ENCODE measurements around the gene PTGES2.
"Not testable (repeated sequence)": the region's sequence is repeated elsewhere in the genome, so short reads cannot be mapped to it uniquely, and the experiment has no call there.

PTGES2 gene

DNA sequence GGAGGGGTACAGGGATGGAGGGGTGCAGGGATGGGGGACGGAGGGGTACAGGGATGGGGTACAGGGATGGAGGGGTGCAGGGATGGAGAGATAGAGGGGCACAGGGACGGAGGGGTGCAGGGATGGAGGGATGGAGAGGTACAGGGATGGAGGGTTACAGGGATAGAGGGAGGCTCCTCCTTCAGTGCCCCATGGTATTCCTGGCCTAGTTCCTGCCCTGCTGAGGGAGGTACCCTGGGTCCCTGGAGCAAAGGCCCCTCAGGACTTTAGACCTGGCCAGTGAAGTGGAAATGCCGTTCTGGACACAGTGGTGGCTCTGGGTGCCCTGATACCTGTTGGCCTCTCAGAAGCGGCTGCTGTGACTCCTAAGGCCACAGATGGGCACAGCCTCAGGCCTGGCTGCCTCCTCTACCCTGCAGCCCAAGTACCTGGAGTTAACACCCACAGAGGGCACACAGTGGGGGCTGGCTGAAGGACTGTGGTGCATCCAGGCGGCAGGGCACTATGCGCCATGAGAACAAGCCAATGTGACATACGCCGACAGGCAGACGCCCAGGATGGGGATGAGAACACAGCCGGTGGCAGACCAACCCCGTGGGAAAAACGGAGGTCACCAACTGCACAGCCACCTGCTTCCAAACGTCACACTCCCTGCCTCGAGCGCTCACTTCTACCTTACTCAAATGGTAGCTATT is 8.4 kb downstream of the PTGES2 start:
- DNase-seq: no peak

DNA sequence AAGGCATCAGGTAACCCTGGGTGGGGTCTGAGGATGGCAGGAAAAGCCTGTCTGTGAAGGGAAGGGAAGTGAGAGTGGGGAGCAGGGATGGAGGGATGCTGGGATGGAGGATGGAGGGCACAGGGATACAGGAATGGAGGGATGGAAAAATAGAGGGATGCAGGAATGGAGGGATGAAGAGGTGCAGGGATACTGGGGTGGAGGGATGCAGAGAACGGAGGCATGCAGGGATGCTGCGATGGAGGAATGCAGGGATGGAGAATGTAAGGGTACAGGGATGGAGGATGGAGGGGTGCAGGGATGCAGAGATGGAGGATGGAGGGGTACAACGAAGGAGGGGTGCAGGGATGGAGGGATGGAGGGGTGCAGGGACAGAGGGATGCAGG is 9.1 kb downstream of the PTGES2 start:
- DNase-seq: no peak

DNA sequence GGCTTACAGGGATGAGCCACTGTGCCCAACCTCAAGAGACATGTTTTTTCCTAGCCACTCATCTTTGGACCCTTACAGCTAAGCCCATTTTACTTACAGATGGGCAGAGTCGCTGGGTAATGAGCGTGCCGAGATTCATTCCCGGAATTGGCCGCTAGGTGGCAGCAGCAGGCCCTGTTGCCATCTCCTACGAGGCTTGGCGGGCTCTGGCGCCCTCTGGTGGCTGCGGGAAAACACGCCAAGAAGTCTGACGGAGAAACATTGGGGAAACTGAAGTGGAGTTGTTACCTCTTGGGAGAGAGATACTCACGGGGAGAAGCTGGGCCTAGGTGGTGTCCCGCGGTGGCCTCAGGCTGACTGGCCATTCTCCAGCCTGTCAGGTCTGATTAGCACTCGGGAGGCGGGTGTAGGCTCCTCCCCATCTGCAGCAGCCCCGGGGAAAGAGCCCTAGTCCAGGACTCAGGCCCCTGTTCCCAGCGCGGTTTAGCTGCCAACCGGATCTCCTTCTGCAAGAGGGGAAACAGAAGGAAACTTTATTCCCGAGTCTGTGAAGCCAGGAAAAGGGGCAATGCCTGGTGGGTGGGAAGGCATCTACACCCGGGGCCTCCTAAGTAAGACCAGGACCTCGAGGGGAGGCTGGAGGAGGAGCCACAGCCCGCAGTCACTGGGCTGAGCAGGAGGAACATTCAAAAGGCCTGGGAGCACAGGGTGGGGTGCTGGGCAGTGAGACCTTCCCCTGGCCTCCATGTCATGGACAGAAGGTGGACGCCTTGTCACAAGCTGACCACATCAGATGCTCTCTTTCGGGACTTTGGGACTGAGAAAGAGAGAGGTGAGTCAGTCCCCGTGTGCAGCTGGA is 9.7 kb downstream of the PTGES2 start:
- peak; percentile 41 for DNase-seq

DNA sequence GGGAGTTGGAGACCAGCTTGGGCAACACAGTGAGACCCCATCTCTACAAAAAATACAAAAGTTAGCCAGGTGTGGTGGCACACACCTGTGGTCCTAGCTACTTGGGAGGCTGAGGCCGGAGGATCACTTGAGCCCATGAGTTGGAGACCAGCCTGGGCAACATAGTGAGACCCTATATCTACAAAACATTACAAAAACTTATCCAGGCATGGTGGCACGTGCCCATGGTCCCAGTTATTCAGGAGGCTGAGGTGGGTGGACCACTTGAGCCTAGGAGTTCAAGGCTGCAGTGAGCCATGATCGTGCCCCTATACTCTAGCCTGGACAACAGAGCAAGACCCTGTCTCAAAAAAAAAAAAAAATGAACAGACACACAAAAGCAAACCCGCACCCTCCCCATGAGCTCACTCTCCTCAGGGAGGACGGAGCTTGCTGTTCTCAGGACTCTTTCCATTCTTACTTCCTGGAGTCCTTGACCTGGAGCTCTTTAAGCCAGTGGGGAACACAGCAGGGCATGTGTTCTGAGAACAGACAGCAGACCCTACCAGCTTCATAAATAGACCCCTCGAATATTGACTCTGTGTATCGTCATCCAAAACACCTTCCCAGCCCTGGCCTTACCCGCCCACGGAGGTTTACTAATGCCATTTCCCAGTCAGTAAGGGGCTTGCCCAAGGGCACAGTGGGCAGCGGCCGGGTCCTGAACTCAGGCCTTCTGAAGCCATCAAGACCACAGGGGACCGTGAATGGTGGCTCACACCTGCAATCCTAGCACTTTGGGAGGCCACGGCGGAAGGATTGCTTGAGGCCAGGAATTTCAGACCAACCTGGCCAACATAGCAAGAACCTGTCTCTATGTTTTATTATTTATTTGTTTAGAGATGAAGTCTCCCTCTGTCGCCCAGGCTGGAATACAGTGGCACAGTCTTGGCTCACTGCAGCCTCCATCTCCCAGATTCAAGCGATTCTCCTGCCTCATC is 11.1 kb downstream of the PTGES2 start:
- DNase-seq: no peak

DNA sequence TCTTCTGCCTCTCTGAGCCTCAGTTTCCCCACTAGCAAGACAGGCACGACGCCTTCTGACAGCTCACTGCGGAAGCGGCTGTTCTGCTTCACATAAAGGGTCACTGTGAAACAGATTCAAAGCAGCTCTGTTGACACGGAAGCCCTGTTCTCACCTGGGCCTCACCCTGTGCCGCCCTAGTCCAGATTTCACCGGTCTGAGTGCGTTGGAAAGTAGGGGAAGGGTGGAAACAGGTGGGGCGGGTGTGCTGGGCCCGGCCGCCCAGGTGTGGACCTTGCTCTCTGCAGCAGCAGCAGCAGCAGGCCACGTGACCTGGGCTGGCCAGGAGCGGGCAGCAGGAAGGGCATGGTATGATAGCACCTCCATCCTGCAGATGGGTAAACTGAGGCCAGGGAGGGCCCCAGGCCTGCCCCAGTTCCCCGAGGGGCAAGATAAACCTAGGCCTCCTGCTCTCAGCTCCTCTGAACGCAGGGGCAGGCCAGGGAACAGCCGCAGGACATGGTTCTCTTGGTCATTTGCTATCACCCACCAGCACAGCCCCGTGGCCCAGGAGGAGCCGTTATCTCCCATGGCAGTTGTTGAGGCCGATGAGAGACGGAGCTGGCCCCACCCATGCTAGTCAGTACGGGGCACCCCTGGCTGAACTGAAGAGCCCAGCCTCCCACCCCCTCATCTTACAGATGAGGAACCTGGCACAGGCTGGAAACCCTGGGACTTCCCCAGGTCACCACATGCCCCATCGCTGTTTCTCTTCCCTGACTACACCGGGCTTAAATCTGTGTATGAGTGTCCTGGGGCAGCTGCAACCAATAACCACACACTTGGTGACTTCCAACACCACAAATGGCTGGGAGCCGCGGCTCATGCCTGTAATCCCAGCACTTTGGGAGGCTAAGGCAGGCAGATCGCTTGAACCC is 12.1 kb downstream of the PTGES2 start:
- no peak for DNase-seq

DNA sequence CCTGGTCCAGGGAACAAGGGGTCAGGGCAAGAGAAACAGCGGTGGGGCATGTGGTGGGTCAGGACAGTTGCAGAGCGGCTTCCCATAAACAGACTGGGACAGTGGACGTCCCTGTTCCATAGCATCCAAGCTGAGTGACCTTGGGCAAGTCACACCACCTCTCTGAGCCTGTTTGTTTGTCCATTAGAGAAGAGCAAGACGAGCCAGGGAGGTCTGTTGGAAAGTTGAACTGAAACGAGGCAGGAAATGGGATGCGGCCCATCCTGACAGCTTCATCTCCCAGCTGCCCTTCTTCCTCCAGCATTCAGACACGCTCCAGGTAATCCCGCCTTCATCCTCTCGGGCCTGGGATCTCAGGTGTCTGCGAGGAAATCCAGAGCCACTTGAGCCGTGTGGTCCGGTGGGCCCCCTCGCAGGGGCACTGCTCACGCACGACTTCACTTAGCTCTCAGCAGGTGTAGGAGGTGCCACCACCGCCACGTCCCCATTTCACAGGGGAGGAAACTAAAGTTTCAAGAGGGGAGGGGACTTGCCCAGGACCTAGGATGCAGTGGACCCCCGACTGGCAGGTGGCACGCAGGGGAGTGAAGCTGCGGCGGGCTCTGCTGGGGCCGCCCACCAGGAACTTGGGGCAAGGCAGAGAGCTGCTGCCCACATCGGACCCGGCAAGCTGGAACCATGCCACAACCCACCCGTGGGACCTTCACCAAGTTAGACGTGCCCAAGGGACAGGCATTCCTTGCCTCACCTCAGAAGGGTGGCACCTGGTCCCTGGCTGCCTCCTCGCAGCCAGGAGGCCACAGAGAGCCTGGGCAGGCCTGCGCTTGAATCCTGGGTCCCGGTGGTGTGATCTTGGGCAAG is 13.0 kb downstream of the PTGES2 start:
- no peak for DNase-seq

DNA sequence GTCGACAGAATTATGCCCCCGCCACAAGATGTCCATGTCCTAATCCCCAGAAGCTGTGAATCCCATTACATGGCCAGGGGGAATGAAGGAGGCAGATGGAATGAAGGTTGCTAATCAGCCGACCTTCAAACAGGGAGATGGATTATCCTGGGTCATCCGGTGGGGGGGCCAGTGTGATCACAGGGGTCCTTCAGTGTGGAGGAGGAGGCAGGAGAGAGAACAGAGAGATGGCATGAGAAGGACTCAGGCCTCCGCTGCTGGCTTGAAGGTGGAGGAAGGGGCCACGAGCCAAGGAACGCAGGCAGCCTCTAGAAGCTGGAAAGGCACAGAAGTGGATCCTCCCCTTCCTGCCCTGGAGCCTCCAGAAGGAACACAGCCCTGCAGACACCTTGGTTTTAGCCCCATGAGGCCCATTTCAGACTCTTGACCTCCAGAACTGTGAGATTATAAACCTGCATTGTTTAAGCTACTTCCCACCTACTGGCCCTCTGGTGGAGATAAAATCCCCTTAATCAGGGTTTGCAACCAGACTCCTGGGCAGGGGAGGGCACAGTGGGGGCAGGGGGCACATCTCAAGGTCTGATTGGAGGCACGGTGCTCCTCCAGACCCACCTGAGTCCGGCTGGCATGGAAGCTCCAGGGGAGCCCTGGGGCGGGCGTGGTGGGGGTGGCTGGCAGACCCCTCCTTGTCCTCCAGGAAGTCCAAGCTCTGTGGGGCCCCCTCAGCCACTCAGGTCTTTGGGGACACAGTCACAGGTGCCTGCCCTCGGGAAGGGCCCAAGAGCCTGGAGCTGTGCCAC is 13.8 kb downstream of the PTGES2 start:
- no peak for DNase-seq

DNA sequence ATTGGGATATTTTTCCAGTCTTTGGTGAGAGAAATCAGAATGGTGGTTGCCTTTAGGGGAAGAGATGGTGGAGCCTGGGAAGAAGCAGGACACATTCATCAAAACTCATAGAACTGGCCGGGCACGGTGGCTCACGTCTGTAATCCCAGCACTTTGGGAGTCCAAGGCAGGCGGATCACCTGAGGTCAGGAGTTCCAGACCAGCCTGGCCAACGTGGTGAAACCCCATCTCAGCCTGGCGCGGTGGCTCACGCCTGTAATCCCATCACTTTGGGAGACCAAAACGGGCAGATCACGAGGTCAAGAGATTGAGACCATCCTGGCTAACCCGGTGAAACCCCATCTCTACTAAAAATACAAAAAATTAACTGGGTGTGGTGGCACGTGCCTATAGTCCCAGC is 15.8 kb downstream of the PTGES2 start:
- DNase-seq: not testable (repeated sequence)

DNA sequence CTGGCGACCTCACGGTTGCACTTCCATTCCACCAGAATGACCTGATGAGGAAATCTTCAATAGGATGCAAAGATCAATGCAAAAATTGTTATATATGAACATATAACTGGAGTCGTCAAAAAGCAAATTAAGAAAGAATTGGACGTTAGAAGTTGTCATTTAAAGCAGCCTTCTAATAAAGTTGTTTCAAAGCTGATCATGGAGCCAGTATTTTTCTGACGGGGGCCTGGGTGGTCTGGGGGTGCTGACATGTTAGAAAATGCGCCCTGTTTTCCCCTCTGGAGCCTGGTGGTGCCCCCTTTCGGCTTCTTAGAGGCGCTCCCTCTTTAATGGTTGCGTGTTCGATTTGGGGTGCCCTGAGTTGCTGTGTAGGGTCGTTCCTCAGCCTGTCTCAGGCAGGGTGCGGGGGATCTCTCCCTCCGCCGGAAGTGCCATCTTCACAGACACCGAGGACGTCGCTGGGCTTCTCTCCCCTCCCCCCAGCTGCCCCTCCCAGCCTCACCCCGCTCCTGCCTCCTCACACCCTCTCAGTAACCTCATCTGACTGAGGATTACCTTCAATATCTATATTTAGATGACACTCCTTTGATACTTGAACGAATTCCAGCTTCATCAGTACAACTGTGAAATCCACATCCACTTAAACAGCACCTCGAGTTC is 18.3 kb downstream of the PTGES2 start:
- no peak for DNase-seq

DNA sequence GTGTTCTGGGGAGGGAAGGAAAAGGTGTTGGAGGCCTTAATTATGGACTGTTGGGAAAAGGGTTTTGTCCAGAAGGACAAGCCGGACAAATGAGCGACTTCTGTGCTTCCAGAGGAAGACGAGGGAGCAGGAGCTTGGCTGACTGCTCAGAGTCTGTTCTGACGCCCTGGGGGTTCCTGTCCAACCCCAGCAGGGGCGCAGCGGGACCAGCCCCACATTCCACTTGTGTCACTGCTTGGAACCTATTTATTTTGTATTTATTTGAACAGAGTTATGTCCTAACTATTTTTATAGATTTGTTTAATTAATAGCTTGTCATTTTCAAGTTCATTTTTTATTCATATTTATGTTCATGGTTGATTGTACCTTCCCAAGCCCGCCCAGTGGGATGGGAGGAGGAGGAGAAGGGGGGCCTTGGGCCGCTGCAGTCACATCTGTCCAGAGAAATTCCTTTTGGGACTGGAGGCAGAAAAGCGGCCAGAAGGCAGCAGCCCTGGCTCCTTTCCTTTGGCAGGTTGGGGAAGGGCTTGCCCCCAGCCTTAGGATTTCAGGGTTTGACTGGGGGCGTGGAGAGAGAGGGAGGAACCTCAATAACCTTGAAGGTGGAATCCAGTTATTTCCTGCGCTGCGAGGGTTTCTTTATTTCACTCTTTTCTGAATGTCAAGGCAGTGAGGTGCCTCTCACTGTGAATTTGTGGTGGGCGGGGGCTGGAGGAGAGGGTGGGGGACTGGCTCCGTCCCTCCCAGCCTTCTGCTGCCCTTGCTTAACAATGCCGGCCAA is 19.1 kb downstream of the PTGES2 start:
- no peak for DNase-seq

DNA sequence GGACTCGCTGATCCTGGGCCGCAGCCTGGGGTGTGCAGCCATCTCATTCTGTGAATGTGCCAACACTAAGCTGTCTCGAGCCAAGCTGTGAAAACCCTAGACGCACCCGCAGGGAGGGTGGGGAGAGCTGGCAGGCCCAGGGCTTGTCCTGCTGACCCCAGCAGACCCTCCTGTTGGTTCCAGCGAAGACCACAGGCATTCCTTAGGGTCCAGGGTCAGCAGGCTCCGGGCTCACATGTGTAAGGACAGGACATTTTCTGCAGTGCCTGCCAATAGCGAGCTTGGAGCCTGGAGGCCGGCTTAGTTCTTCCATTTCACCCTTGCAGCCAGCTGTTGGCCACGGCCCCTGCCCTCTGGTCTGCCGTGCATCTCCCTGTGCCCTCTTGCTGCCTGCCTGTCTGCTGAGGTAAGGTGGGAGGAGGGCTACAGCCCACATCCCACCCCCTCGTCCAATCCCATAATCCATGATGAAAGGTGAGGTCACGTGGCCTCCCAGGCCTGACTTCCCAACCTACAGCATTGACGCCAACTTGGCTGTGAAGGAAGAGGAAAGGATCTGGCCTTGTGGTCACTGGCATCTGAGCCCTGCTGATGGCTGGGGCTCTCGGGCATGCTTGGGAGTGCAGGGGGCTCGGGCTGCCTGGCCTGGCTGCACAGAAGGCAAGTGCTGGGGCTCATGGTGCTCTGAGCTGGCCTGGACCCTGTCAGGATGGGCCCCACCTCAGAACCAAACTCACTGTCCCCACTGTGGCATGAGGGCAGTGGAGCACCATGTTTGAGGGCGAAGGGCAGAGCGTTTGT is 19.9 kb downstream of the PTGES2 start:
- no peak for DNase-seq

DNA sequence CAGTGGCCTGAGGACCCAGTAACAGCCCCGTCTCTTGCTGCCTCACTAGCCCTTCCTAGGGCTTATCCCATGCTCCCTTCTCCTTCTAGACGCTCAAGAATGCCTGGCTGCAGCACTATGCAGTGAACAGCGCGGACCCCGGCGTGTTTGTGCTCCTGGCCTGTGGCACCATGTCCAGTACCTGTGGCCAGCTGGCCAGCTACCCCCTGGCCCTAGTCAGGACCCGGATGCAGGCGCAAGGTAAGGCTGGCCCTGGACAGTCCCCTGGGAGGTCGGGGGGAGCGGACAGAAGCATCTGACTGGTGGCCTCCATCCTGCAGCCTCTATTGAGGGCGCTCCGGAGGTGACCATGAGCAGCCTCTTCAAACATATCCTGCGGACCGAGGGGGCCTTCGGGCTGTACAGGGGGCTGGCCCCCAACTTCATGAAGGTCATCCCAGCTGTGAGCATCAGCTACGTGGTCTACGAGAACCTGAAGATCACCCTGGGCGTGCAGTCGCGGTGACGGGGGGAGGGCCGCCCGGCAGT is 20.5 kb downstream of the PTGES2 start:
- DNase-seq: no peak

DNA sequence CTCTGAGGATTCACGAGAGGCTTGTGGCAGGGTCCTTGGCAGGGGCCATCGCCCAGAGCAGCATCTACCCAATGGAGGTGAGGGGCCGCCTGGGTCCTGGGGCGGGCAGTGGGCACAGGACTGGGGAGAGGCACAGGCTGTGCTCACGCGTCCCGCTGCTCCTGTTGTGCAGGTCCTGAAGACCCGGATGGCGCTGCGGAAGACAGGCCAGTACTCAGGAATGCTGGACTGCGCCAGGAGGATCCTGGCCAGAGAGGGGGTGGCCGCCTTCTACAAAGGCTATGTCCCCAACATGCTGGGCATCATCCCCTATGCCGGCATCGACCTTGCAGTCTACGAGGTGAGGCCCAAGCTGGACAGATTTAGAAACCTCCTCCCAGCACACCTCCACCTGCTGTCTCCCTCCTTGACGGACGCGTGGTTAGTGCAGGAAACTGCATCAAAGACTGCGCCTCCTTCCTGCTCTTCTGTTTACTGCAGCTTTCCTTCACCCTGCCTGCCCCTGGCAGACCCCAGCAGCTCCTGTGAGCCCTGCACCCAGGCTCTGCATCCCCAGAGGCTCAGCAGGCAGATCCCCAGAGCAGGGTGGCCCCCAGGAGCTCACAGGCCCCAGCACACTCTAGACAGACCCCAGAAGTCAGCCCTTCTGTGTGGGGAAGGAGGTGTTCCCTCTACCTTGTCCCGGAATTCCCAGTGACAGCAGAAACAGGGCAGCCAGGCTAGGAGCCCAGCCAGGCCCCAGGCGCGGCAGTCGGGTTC is 21.2 kb downstream of the PTGES2 start:
- DNase-seq: no peak

DNA sequence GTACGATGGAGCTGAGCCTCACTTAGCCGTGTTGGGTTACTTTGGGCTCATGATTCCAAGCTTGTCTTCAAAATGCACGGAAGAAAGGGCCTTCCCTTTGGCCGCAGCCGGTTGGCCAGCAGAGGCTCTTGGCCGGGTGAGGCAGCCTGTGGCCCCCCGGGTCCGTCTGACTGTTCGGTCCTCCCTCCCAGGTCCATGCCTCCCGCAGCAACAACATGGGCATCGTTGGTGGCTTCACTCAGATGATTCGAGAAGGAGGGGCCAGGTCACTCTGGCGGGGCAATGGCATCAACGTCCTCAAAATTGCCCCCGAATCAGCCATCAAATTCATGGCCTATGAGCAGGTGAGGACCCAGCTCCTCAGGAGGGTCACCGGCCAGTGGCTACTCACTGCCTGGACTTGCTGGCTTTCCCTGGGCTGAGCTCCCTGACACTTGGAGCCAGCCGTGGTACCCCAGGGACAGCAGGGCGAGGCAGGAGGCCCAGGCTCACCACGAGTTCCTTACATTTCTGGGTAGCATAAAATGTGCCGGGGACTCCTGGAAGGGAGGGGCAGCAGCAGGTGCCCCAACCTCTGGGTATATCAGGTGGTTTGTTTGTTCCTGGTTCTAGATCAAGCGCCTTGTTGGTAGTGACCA is 21.9 kb downstream of the PTGES2 start:
- no peak for DNase-seq

DNA sequence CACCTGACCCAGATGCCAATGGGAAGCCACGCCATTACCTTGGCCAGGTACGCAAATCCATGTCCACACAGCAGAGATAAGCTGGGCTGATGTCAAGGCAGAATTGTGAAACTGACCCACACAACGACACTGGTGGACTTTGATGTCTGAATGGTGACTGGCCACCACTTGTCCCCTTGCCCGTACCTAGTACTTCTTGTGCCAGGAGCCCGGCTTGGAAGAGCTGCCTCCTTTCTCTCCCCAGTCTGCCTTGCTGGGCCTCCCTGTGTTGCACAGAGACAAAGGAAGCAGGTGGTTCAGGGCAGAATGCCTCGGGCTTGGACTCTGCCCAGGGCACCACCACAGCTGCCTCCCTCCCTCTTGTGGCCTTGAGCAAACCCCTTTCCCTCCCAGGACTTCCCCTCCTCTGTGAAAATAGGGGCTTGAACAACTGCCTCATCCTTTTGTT is 23.3 kb downstream of the PTGES2 start:
- DNase-seq: no peak

DNA sequence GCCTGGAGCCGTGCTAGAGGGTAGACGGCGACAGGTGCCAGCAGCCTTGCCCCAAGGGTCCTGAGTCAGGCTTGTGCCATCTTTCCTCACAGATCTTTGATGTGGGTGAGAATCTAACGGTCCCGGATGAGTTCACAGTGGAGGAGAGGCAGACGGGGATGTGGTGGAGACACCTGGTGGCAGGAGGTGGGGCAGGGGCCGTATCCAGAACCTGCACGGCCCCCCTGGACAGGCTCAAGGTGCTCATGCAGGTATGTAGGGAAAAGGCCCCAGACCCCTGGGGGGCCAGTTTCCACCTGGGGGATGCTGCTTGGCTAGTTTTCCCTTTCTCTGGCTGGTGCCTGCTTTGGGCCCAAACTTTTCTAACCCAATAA is 24.0 kb downstream of the PTGES2 start:
- no peak for DNase-seq

Data from GOT3 (cell line).